Measurements from ENCODE around the gene CCZ1B.
"Not testable (repeated sequence)": the region's sequence is repeated elsewhere in the genome, so short reads cannot be mapped to it uniquely, and the experiment has no call there.

DNA sequence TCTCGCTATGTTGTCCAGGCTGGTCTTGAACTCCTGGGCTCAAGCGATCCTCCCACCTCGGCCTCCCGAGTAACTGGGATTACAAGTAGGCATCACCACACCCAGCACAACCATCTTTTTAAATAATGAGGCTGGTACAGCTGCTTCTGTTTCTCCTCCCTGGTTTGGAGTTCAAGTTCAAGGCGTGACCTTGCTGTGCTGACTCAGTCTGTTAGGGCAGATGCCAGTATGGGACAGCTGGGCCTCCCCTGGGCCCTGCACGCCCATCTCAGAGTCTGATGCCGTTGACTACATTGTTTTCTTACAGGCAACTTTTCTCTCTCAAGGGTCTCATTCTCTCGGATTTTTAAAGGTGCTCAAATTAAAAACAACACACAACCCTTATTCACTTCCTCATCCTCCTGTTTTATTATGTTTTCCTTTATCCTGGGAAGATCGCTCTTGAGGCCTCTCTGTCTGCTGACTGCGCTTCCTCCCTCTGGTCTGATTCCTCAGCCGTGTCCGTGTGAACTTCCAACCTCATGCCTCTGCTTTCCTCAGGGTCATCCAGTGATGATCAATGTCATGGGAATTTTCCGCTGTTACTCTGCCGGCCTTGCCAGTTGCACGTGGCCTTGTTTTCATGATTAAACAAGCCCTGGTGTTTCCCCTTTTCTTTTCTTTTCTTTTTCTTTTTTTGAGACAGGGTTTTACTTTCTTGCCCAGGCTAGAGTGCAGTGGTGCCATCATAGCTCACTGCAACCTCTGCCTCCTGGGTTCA is 33.8 kb downstream of the CCZ1B start:
- not testable (repeated sequence) for TF ChIP-seq EP300 (IDR thresholded peaks at IDR 0.05; ENCODE audit: borderline replicate concordance in 1 of 2, low read depth in 1 of 2, low read length in 1 of 2); TAF1 (IDR thresholded peaks at IDR 0.05; ENCODE audit: borderline replicate concordance, low read depth, low read length); FOXJ3 (CRISPR knock-in tag; IDR thresholded peaks at IDR 0.05); RAD21 (IDR thresholded peaks at IDR 0.05; ENCODE audit: low read length); REST (IDR thresholded peaks at IDR 0.05; ENCODE audit: low read depth, low read length); POLR2AphosphoS5 (IDR thresholded peaks at IDR 0.05; ENCODE audit: low read depth, low read length)
- TF ChIP-seq, protein P1, sequence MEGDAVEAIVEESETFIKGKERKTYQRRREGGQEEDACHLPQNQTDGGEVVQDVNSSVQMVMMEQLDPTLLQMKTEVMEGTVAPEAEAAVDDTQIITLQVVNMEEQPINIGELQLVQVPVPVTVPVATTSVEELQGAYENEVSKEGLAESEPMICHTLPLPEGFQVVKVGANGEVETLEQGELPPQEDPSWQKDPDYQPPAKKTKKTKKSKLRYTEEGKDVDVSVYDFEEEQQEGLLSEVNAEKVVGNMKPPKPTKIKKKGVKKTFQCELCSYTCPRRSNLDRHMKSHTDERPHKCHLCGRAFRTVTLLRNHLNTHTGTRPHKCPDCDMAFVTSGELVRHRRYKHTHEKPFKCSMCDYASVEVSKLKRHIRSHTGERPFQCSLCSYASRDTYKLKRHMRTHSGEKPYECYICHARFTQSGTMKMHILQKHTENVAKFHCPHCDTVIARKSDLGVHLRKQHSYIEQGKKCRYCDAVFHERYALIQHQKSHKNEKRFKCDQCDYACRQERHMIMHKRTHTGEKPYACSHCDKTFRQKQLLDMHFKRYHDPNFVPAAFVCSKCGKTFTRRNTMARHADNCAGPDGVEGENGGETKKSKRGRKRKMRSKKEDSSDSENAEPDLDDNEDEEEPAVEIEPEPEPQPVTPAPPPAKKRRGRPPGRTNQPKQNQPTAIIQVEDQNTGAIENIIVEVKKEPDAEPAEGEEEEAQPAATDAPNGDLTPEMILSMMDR (IDR thresholded peaks at IDR 0.05) = not testable (repeated sequence)
- TF ChIP-seq, protein P2, sequence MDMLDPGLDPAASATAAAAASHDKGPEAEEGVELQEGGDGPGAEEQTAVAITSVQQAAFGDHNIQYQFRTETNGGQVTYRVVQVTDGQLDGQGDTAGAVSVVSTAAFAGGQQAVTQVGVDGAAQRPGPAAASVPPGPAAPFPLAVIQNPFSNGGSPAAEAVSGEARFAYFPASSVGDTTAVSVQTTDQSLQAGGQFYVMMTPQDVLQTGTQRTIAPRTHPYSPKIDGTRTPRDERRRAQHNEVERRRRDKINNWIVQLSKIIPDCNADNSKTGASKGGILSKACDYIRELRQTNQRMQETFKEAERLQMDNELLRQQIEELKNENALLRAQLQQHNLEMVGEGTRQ (IDR thresholded peaks at IDR 0.05; ENCODE audit: borderline replicate concordance, low read depth, low read length) = not testable (repeated sequence)
- TF ChIP-seq, protein P3, sequence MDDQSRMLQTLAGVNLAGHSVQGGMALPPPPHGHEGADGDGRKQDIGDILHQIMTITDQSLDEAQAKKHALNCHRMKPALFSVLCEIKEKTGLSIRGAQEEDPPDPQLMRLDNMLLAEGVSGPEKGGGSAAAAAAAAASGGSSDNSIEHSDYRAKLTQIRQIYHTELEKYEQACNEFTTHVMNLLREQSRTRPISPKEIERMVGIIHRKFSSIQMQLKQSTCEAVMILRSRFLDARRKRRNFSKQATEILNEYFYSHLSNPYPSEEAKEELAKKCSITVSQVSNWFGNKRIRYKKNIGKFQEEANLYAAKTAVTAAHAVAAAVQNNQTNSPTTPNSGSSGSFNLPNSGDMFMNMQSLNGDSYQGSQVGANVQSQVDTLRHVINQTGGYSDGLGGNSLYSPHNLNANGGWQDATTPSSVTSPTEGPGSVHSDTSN (IDR thresholded peaks at IDR 0.05) = not testable (repeated sequence)

Data from SK-N-SH (cell line).